Left lung (tissue), 10 donors: ENCODE measurements around the gene HPRT1. TPM values are rescaled to one million over a fixed set of nuclear protein-coding genes. Genes with fewer than 3 reads are reported as not detected.

Experiments
- ATAC-seq: fragments of 200-7000 bp; cut with Tn5 transposase; one replicate; pipeline ENCODE4 v1.9.1; 2020; ENCODE audit warnings: moderate library complexity
- DNase-seq, 4 donors: peaks; one replicate each; pipeline ENCODE4 v3.0.0-alpha.2; 2013 to 2020
- H3K27ac ChIP-seq, 2 donors: fragments of 200-600 bp; sonication (generic) in 1 of 2; one replicate each; pipeline versions ENCODE4 v1.5.0 to v1.8.0; 2020 to 2021
- H3K27me3 ChIP-seq, 2 donors: fragments of 200-600 bp; sonication (generic) in 1 of 2; one replicate each; pipeline versions ENCODE4 v1.5.0 to v1.8.0; 2020 to 2021
- H3K36me3 ChIP-seq, 2 donors: fragments of 200-600 bp; sonication (generic) in 1 of 2; one replicate each; pipeline versions ENCODE4 v1.5.0 to v1.8.0; 2020 to 2021
- H3K4me1 ChIP-seq, 2 donors: fragments of 200-600 bp; one replicate each; pipeline ENCODE4 v1.8.0; 2021
- H3K4me3 ChIP-seq, 2 donors: fragments of 200-600 bp; sonication (generic) in 1 of 2; one replicate each; pipeline versions ENCODE4 v1.5.0 to v1.8.0; 2020 to 2021; ENCODE audit warnings: mild to moderate bottlenecking in 1 of 2
- H3K9me3 ChIP-seq, 2 donors: fragments of 200-600 bp; sonication (generic) in 1 of 2; one replicate each; pipeline versions ENCODE4 v1.5.0 to v1.8.0; 2020 to 2021
- intact Hi-C, 2 donors: fragments of 100-400 bp; cut with DNase I; formaldehyde crosslinking; loops; one replicate each; pipeline versions ENCODE4 v1.11.2 to v1.14.2; 2022
- polyA plus RNA-seq, 6 donors: library from polyadenylated mRNA; unstranded; fragments of 120-200 nt; gene quantifications; one replicate each; pipeline ENCODE4 v1.2.1, GENCODE V29; 2013; ENCODE audit not compliant: insufficient read length in 6 of 6
- total RNA-seq, 2 donors: library from RNA; stranded (reverse); fragmentation: NEBNext Ultra II Directional; extraction: Animal tissue kit (Norgen Biotek cat#: 25700); gene quantifications; one replicate each; pipeline ENCODE4 v1.2.1, GENCODE V29; 2021
- TF ChIP-seq, protein P1 (sequence below), 2 donors: fragments of 200-600 bp; sonication (generic) in 1 of 2; IDR thresholded peaks; one replicate each; pipeline versions ENCODE4 v1.5.0 to v1.8.0; 2021; ENCODE audit warnings: antibody characterized with exemption in 2 of 2
- donor health status: DM: no; HTN: yes; CAD: no.
- donor health status: DM: no; HTN: no; CAD: no.

The HPRT1 gene
- total and polyA plus RNA-seq, 8 donors: 17.5 to 26.9 (median 19.5) TPM

DNA sequence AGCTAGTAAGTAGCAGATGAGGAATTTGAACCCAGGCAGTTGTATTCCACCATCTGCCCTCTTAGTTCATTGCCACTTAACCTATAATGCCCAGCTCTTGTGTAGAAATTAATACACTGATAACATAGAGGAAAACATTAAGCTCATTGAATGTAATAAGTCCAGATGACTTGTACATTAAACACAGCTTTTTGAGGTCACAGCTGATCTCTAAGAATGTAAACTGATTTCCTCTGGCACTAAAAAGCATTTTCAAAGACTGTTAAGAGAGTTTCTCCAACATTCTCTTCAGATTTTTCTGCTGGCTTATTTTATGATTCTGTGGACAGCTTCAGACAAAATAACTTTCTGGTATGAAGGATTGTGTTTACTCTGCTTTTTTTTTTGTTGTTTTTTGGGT, 42.7 kb downstream of the HPRT1 start:
- DNase-seq (peak in 1 of 4 donors; percentile 13), ATAC-seq (no peak)
- Histone ChIP-seq H3K9me3 (no peaks in the 10 kb centered on the region), H3K4me1 (no peaks in the 10 kb centered on the region), H3K27me3 (no peaks in the 10 kb centered on the region), H3K4me3 (no peak overlapping the region), H3K27ac (no peak overlapping the region), H3K36me3 (no peaks in the 10 kb centered on the region)
- intact Hi-C loops: no loop called here
- TF ChIP-seq, protein P1, sequence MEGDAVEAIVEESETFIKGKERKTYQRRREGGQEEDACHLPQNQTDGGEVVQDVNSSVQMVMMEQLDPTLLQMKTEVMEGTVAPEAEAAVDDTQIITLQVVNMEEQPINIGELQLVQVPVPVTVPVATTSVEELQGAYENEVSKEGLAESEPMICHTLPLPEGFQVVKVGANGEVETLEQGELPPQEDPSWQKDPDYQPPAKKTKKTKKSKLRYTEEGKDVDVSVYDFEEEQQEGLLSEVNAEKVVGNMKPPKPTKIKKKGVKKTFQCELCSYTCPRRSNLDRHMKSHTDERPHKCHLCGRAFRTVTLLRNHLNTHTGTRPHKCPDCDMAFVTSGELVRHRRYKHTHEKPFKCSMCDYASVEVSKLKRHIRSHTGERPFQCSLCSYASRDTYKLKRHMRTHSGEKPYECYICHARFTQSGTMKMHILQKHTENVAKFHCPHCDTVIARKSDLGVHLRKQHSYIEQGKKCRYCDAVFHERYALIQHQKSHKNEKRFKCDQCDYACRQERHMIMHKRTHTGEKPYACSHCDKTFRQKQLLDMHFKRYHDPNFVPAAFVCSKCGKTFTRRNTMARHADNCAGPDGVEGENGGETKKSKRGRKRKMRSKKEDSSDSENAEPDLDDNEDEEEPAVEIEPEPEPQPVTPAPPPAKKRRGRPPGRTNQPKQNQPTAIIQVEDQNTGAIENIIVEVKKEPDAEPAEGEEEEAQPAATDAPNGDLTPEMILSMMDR (IDR thresholded peaks at IDR 0.05): no peak

DNA sequence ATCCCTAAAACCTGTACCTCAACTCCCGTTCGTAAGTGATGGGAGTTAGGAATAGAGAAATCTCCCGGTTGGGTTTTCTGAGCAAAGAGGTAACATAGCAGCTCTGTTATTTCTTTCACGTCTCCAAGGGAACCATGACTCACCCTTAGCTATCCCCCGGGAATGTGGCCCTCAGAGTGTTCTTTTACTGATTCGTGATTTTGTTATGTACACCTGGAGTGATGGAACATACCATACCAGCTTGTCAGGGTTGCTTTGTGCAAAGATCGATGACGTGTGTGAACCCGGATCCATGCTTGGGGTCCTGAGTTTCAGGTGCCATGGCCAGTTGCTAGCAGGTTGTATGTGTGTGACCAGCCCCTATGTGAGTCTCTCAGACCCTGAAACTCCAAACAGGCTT, 52.6 kb downstream of the HPRT1 start:
- Histone ChIP-seq H3K9me3 (no peaks in the 10 kb centered on the region), H3K36me3 (no peaks in the 10 kb centered on the region), H3K27ac (no peak overlapping the region), H3K27me3 (no peaks in the 10 kb centered on the region), H3K4me3 (no peak overlapping the region), H3K4me1 (no peaks in the 10 kb centered on the region)
- intact Hi-C loops: no loop called here
- TF ChIP-seq, protein P1 (IDR thresholded peaks at IDR 0.05): no peak
- peak; percentile 19 for ATAC-seq
- DNase-seq: no peak

DNA sequence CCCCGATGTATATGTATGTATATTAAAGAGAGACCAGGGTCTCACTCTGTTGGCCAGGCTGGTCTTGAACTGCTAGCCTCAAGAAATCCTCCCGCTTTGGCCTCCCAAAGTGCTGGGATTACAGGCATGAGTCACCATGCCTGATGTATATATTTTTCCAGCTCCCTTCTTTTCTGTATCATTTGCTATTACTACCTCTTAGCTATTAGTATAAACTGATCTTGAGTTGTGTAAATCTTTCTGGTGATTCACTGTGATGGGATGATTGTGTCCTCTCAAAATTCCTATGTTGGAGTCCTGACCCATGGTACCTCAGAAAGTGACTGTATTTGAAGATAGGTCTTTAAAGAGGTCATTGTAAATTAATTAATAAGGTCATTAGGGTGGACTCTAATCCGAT, 53.1 kb downstream of the HPRT1 start:
- H3K4me3 ChIP-seq: no peak overlapping the region
- no peaks in the 10 kb centered on the region for H3K27me3 ChIP-seq
- H3K27ac ChIP-seq: no peak overlapping the region
- no peak for DNase-seq
- TF ChIP-seq, protein P1 (IDR thresholded peaks at IDR 0.05): no peak
- H3K4me1 ChIP-seq: no peaks in the 10 kb centered on the region
- H3K36me3 ChIP-seq: no peaks in the 10 kb centered on the region
- no peaks in the 10 kb centered on the region for H3K9me3 ChIP-seq
- no peak for ATAC-seq
- intact Hi-C loops: no loop called here

DNA sequence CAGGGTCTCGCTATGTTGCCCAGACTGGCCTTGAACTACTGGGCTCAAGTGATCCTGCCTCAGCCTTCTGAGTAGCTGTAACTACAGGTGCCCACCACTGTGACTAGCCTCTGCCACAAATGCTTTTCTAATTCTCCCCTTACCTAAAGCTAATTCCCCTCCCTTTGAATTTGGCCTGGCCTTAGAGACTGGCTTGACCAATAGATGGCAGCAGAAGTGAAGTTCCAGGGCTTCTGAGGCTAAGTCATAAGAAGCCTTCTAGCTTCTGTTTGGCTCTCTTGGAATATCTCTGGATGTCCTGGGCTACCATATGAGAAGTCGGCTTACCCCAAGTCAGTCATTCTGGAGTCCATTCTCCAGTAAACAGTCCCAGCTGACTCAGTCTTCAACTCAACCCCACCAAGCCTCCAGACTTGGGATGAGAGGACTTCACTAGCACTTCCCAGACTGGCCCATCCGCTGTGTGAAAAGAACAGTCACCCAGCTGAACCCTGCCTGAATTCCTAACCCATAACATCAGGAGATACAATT, 61.0 kb downstream of the HPRT1 start:
- Histone ChIP-seq H3K36me3 (no peaks in the 10 kb centered on the region), H3K27ac (no peak overlapping the region), H3K27me3 (no peaks in the 10 kb centered on the region), H3K4me1 (no peaks in the 10 kb centered on the region), H3K4me3 (no peak overlapping the region), H3K9me3 (no peaks in the 10 kb centered on the region)
- ATAC-seq: peak; percentile 86
- intact Hi-C loops: no loop called here
- TF ChIP-seq, protein P1 (IDR thresholded peaks at IDR 0.05): peak in 1 of 2 donors; percentile 43
- DNase-seq: peak in 1 of 4 donors; percentile 40

DNA sequence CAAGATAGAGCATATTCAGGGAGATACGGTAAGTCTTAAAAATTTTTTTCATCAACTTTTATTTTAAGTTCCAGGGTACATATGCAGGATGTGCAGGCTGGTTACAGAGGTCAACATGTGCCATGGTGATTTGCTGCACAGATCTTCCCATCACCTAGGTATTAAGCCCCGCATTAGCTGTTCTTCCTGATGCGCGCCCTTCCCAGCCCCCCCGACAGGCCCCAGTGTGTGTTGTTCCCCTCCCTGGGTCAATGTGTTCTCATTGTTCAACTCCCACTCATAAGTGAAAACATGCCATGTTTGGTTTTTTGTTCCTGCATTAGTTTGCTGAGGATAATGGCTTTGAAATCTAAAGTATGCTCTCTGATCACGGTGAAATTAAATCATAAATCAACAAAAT, 64.2 kb downstream of the HPRT1 start:
- Histone ChIP-seq H3K27ac (no peak overlapping the region), H3K9me3 (no peaks in the 10 kb centered on the region), H3K4me1 (no peaks in the 10 kb centered on the region), H3K36me3 (no peaks in the 10 kb centered on the region), H3K4me3 (no peak overlapping the region), H3K27me3 (no peaks in the 10 kb centered on the region)
- DNase-seq: no peak
- intact Hi-C loops: no loop called here
- TF ChIP-seq, protein P1 (IDR thresholded peaks at IDR 0.05): no peak
- ATAC-seq: no peak
